T-cell (primary cell): ENCODE data around the gene CCDC137. TPM values are rescaled to one million over a fixed set of nuclear protein-coding genes. Genes with fewer than 3 reads are reported as not detected.
"Not testable (repeated sequence)": the region's sequence is repeated elsewhere in the genome, so short reads cannot be mapped to it uniquely, and the experiment has no call there.

ENCODE experiments used
- ATAC-seq, 4 experiments: fragments of 200-7000 bp in 3 of 4; fragments of 150-1000 bp in 1 of 4; cut with Tn5 transposase; replicated peaks in 1 of 4; 1 replicate in 3 of 4; 2 replicates in 1 of 4; pipeline ENCODE4 v1.10.0; 2021; ENCODE audit warnings: moderate library complexity in 3 of 4, mild to moderate bottlenecking in 2 of 4, moderate number of reproducible peaks in 1 of 4
- CTCF ChIA-PET, 2 donors: fragments of 300-600 bp; sonication (Branson Sonifier 250); formaldehyde crosslinking; loops; one replicate each; lab custom pipeline; 2022; ENCODE audit warnings: antibody characterized with exemption in 2 of 2; lab: Charles Lee
- POLR2A ChIA-PET, 2 donors: fragments of 300-600 bp; sonication (Branson Sonifier 250); formaldehyde crosslinking; loops; one replicate each; lab custom pipeline; 2022; ENCODE audit warnings: antibody characterized with exemption in 2 of 2; lab: Charles Lee
- DNase-seq, 35 experiments: peaks; one replicate each; pipeline versions ENCODE4 v3.0.0 to v3.0.0-alpha.2; 2013 to 2023
- H3K27ac ChIP-seq: one replicate; pipeline ENCODE4 v1.5.1; 2013; ENCODE audit warnings: low read length
- H3K27me3 ChIP-seq, 2 experiments: replicated peaks in 1 of 2; 1 replicate in 1 of 2; 2 replicates in 1 of 2; pipeline versions ENCODE4 v1.6.1 to v1.7.0; 2013; ENCODE audit warnings: low read length in 1 of 2, mixed read lengths in 1 of 2; ENCODE audit not compliant: control insufficient read depth in 2 of 2, insufficient read depth in 2 of 2; ENCODE audit errors: extremely low read depth in 1 of 2
- H3K36me3 ChIP-seq, 2 donors: 1 replicate in 1 of 2; 2 replicates in 1 of 2; pipeline versions ENCODE4 v1.6.1 to v1.7.0; 2013; ENCODE audit warnings: low read length in 1 of 2; ENCODE audit not compliant: control insufficient read depth in 2 of 2, insufficient read depth in 1 of 2; ENCODE audit errors: extremely low read depth in 1 of 2
- H3K4me1 ChIP-seq, 2 experiments: 1 replicate in 1 of 2; 2 replicates in 1 of 2; pipeline versions ENCODE4 v1.6.1 to v1.7.0; 2013; ENCODE audit warnings: low read length in 2 of 2, mixed read lengths in 1 of 2; ENCODE audit not compliant: insufficient read depth in 2 of 2, control insufficient read depth in 1 of 2; ENCODE audit errors: extremely low read depth in 1 of 2
- H3K4me3 ChIP-seq, 2 donors: 1 replicate in 1 of 2; 2 replicates in 1 of 2; pipeline versions ENCODE4 v1.5.1 to v1.7.0; 2013; ENCODE audit warnings: mild to moderate bottlenecking in 2 of 2, low read length in 1 of 2, moderate library complexity in 1 of 2; ENCODE audit not compliant: control insufficient read depth in 1 of 2; ENCODE audit errors: extremely low read depth in 1 of 2
- H3K9me3 ChIP-seq: 2 replicates; pipeline ENCODE4 v1.7.0; 2013
- H3K27ac Mint-ChIP-seq, 2 donors: one replicate each; pipeline ENCODE4 v1.8.0; 2020 to 2021; ENCODE audit warnings: mild to moderate bottlenecking in 2 of 2, mixed read lengths in 2 of 2
- H3K27me3 Mint-ChIP-seq, 2 donors: one replicate each; pipeline ENCODE4 v1.8.0; 2021 to 2022; ENCODE audit warnings: mixed read lengths in 2 of 2
- H3K36me3 Mint-ChIP-seq: one replicate; pipeline ENCODE4 v1.8.0; 2021; ENCODE audit warnings: mixed read lengths
- H3K4me1 Mint-ChIP-seq, 3 donors: one replicate each; pipeline ENCODE4 v1.8.0; 2020 to 2022; ENCODE audit warnings: mixed read lengths in 3 of 3, mild to moderate bottlenecking in 1 of 3
- H3K4me3 Mint-ChIP-seq, 3 donors: one replicate each; pipeline ENCODE4 v1.8.0; 2020 to 2022; ENCODE audit warnings: mild to moderate bottlenecking in 3 of 3, mixed read lengths in 3 of 3, moderate library complexity in 3 of 3
- H3K9me3 Mint-ChIP-seq, 3 donors: one replicate each; pipeline ENCODE4 v1.8.0; 2020 to 2022; ENCODE audit warnings: mixed read lengths in 3 of 3
- WGBS: methylation state at CpG from one replicate; pipeline ENCODE4 v1.1.5; 2013; ENCODE audit warnings: missing lambda C conversion rate; ENCODE audit not compliant: insufficient coverage; 5-methylcytosine and 5-hydroxymethylcytosine counted together
- total RNA-seq, 35 experiments: library from RNA in 6 of 35; stranded (reverse) in 6 of 35; fragments of 120-200 nt in 1 of 35; gene quantifications; one replicate each; pipeline versions ENCODE4 v1.2.1 to v1.2.4 and lab custom pipeline; 2013 to 2026

Gene CCDC137
- total RNA-seq, 5 donors from 2014 or later (not counting 1 experiment from before 2014, with no cell fraction given): 15.9 to 33.9 (median 30.0) TPM

DNA sequence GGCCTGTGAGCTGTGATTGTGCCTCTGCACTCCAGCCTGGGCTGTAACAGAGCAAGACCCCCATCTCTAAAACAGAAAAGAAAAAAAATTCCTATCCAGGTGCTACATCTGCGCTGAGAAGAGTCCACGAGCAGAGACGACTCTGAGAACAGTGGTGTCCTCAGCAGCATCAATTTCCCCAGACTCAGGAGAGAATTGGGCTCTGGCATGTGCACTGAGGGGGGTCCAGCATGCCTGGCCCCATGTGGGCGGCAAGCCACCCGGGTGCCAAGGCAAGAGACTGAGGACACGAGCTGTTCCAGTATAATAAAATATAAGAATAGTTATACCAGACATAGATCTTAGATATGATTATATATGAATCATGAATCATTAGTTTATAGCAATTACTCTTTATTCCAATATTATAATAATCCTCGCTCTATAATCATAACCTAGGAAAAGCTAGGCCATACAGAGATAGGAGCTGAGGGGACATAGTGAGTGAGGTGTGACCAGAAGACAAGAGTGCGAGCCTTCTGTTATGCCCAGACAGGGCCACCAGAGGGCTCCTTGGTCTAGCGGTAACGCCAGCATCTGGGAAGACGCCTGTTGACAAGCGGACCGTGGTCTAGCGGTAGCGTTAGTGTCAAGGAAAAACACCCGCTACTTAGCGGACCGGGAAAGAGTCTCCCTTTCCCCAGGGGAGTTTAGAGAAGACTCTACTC lies 9.1 kb downstream of the CCDC137 start:
- H3K9me3 Mint-ChIP-seq, H3K4me3 Mint-ChIP-seq, H3K4me3 ChIP-seq, H3K27me3 ChIP-seq, POLR2A ChIA-PET, H3K27ac Mint-ChIP-seq, H3K4me1 ChIP-seq, H3K9me3 ChIP-seq, H3K27me3 Mint-ChIP-seq, ATAC-seq, H3K36me3 Mint-ChIP-seq, CTCF ChIA-PET, H3K27ac ChIP-seq: not testable (repeated sequence)
- WGBS: 80% methylated on average over 4 of the region's 18 CpGs
- H3K36me3 ChIP-seq: peaks cover 12 to 28% of the 10 kb centered on the region in 2 donors
- peaks cover 6 to 12% (median 8%) of the 10 kb centered on the region in 3 donors for H3K4me1 Mint-ChIP-seq
- peak in 9 of 35 experiments; percentile 12 to 38 (median 24) for DNase-seq

DNA sequence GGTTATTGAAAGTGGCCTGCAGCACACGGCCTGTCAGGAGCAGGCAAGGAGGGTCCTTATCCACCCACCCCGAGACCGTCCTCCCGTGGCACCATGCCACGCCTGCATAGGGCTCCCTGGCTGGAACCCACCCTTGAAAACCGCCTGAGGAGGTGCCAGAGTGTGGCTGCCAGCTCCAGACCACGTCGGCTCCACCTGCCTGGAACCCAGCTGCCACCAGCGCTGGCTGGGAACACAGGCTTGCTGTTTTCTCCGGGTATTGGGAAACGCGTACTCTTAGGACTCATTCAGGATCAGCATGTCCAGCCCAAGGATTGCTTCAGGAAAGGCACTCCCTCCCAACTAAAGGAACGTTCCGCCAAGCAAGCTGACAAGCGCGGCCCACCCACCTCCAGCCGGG lies 10.4 kb downstream of the CCDC137 start:
- Mint-ChIP-seq H3K27me3 (no peaks in the 10 kb centered on the region), H3K4me3 (no peak overlapping the region), H3K27ac (no peak overlapping the region), H3K4me1 (peaks cover 9 to 14% (median 12%) of the 10 kb centered on the region in 3 donors), H3K9me3 (no peaks in the 10 kb centered on the region), H3K36me3 (no peaks in the 10 kb centered on the region)
- Histone ChIP-seq H3K9me3 (no peaks in the 10 kb centered on the region), H3K27me3 (no peaks in the 10 kb centered on the region), H3K27ac (no peak overlapping the region), H3K4me3 (no peak overlapping the region), H3K36me3 (peaks cover 9 to 20% of the 10 kb centered on the region in 2 donors), H3K4me1 (peaks cover 0 to 4% of the 10 kb centered on the region in 2 experiments)
- no peak for DNase-seq
- ATAC-seq: no peak
- ChIA-PET POLR2A (interaction anchor here in 1 of 2 donors (0.6 kb wide), 1 partner anchor 9 kb away, joined by 3 read pairs; no protein-coding TSS in a partner anchor), CTCF (no interaction called here)
- 96% methylated on average over 16 of the region's 17 CpGs for WGBS

DNA sequence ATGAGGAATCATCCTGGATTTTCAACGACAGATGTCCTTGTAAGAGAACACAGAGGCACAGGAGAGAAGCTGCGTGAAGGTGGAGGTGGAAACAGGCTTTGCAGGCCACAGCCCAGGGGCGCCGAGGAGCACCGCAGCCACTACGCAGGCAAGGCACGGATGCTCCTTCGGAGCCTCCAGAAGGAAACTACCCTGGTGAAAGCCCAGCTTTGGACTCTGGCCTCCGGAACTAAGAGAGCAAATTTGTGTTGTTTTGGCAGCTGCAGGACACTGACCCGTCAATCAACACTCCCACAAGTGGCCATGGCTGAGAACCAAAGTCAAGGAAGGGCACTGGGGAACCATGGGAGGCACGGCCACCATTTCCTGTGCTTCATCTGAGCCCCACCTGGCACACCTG lies 13.6 kb downstream of the CCDC137 start:
- ATAC-seq: no peak
- no peak for DNase-seq
- Histone ChIP-seq H3K4me3 (no peak overlapping the region), H3K27ac (no peak overlapping the region), H3K4me1 (peaks cover 7 to 27% of the 10 kb centered on the region in 2 experiments), H3K27me3 (no peaks in the 10 kb centered on the region), H3K36me3 (peaks cover 0 to 3% of the 10 kb centered on the region in 2 donors), H3K9me3 (no peaks in the 10 kb centered on the region)
- H3K9me3 Mint-ChIP-seq: no peaks in the 10 kb centered on the region
- H3K4me3 Mint-ChIP-seq: no peak overlapping the region
- H3K27me3 Mint-ChIP-seq: no peaks in the 10 kb centered on the region
- ChIA-PET POLR2A (no interaction called here), CTCF (no interaction called here)
- no peak overlapping the region for H3K27ac Mint-ChIP-seq
- H3K36me3 Mint-ChIP-seq: peaks cover 3% of the 10 kb centered on the region
- WGBS: 96% methylated on average over 9 of the region's 11 CpGs
- peaks cover 29 to 35% (median 33%) of the 10 kb centered on the region in 3 donors for H3K4me1 Mint-ChIP-seq

- H3K36me3 Mint-ChIP-seq: peaks cover 7% of the 10 kb centered on the region
- ATAC-seq (no peak), DNase-seq (no peak)
- Histone ChIP-seq H3K36me3 (peaks cover 1 to 11% of the 10 kb centered on the region in 2 donors), H3K4me3 (no peak overlapping the region), H3K9me3 (no peaks in the 10 kb centered on the region), H3K4me1 (peaks cover 9 to 38% of the 10 kb centered on the region in 2 experiments), H3K27ac (no peak overlapping the region), H3K27me3 (no peaks in the 10 kb centered on the region)
- H3K27me3 Mint-ChIP-seq: no peaks in the 10 kb centered on the region
- CTCF ChIA-PET: no interaction called here
- peak overlapping the region in 1 of 3 donors; percentile 92 for H3K4me3 Mint-ChIP-seq
- POLR2A ChIA-PET: interaction anchor here in 1 of 2 donors (1.6 kb wide), 1 partner anchor 10 kb away, joined by 3 read pairs; no protein-coding TSS in a partner anchor
- 93% methylated on average over 12 of the region's 17 CpGs for WGBS
- peaks cover 31 to 38% (median 33%) of the 10 kb centered on the region in 3 donors for H3K4me1 Mint-ChIP-seq
- H3K9me3 Mint-ChIP-seq: no peaks in the 10 kb centered on the region
- no peak overlapping the region for H3K27ac Mint-ChIP-seq
These were observed 15.1 kb downstream of the CCDC137 start for GRCh38 chr17:81681672-81682071.

DNA sequence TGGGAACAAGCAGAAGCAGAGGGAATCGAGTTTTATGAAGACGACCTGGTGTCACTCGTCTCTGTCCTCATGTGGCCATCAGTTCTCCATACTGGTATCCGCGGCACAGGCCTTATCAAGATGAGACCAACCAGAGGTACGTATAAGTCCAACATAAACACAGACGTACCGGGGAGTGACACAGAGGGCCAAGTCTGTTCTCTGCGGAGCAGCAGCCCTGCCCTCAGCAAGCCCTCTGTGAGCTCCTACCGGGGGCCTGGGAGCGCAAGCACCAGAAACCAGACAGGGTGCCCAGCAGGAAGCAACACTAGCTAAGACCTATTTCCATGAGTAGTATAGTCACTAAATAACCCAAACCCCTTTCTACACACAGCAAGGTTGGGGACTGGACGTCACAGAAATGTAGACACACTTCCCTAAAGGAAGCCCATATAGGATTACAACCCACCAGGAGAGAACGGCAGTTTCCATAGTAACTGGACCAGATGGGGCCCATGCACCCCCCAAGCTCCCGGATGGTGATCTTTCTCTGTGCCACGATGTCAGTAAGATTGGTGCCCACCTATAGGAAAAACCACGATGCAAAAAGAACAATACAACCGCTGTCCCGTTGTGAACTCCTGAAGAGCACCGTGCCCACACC lies 16.1 kb downstream of the CCDC137 start:
- no peak overlapping the region for H3K27ac ChIP-seq
- peaks cover 16% of the 10 kb centered on the region for H3K36me3 Mint-ChIP-seq
- peak overlapping the region; percentile 71 to 97 for H3K4me3 ChIP-seq
- H3K27me3 Mint-ChIP-seq: no peaks in the 10 kb centered on the region
- WGBS: 47% methylated on average over 19 of the region's 19 CpGs
- no peaks in the 10 kb centered on the region for H3K9me3 Mint-ChIP-seq
- H3K27me3 ChIP-seq: no peaks in the 10 kb centered on the region
- peaks cover 39 to 46% (median 40%) of the 10 kb centered on the region in 3 donors for H3K4me1 Mint-ChIP-seq
- H3K36me3 ChIP-seq: peaks cover 8 to 20% of the 10 kb centered on the region in 2 donors
- H3K4me3 Mint-ChIP-seq: peak overlapping the region; percentile 90 to 98 (median 92)
- H3K9me3 ChIP-seq: no peaks in the 10 kb centered on the region
- ATAC-seq (no peak), DNase-seq (no peak)
- peak overlapping the region; percentile 19 to 22 for H3K27ac Mint-ChIP-seq
- ChIA-PET CTCF (interaction anchor here in 1 of 2 donors (1.1 kb wide), 1 partner anchor 22 kb away, joined by 3 read pairs; no protein-coding TSS in a partner anchor), POLR2A (interaction anchor here (0.5 to 1.6 kb wide), 3 partner anchors 12 to 340 kb away, joined by 3 to 4 read pairs (median 3); partner anchors contain the start of gene CENPX (in 1 of the 2))
- H3K4me1 ChIP-seq: peaks cover 9 to 41% of the 10 kb centered on the region in 2 experiments

- Histone ChIP-seq H3K27me3 (no peaks in the 10 kb centered on the region), H3K27ac (peak overlapping the region; percentile 35), H3K9me3 (no peaks in the 10 kb centered on the region), H3K36me3 (peaks cover 8 to 24% of the 10 kb centered on the region in 2 donors), H3K4me1 (peaks cover 9 to 41% of the 10 kb centered on the region in 2 experiments), H3K4me3 (peak overlapping the region; percentile 71 to 97)
- Mint-ChIP-seq H3K27ac (peak overlapping the region; percentile 19 to 22), H3K9me3 (no peaks in the 10 kb centered on the region), H3K27me3 (no peaks in the 10 kb centered on the region), H3K36me3 (peaks cover 16% of the 10 kb centered on the region), H3K4me1 (peaks cover 39 to 45% (median 40%) of the 10 kb centered on the region in 3 donors), H3K4me3 (peak overlapping the region; percentile 90 to 98 (median 92))
- ATAC-seq: peak; percentile 24 to 33 (median 25)
- peak in 1 of 35 experiments; percentile 20 for DNase-seq
- ChIA-PET CTCF (interaction anchor here in 1 of 2 donors (0.5 to 1.1 kb wide), 2 partner anchors 23 to 33 kb away, joined by 3 to 7 read pairs; no protein-coding TSS in a partner anchor), POLR2A (interaction anchor here (0.5 to 1.6 kb wide), 5 partner anchors 12 to 339 kb away, joined by 3 to 4 read pairs (median 3); partner anchors contain the start of gene CENPX (in 1 of the 2))
- WGBS: under 1% methylated on average over 30 of the region's 37 CpGs
These were observed 16.7 kb downstream of the CCDC137 start for GRCh38 chr17:81683208-81683583.
